MCF 10A (cell line): ENCODE measurements around the gene BCL2L12. TPM values are rescaled to one million over a fixed set of nuclear protein-coding genes. Genes with fewer than 3 reads are reported as not detected.

ENCODE experiments used
- BruUV-seq: library from RNA; stranded (reverse); fragments of 400-500 nt; replicated peaks from 2 replicates; lab custom pipeline; 2021; lab: Mats Ljungman, UMichigan
- CTCF ChIA-PET: fragments of 300-600 bp; sonication (Branson Sonifier 250); formaldehyde crosslinking; extraction: SDS; loops from one replicate; lab custom pipeline; 2021; ENCODE audit warnings: antibody characterized with exemption, inconsistent platforms; lab: Yijun Ruan, JAX
- POLR2A ChIA-PET: fragments of 300-600, 350-650 bp; sonication (Branson Sonifier 250); formaldehyde crosslinking; extraction: SDS; loops from one replicate; lab custom pipeline; 2020; ENCODE audit warnings: antibody characterized with exemption, inconsistent platforms; lab: Yijun Ruan, JAX
- DNase-seq: peaks from one replicate; pipeline ENCODE4 v3.0.0-alpha.2; 2018; ENCODE audit not compliant: unreplicated experiment
- H3K27ac Mint-ChIP-seq: one replicate; pipeline ENCODE4 v1.8.0; 2022; ENCODE audit warnings: mild to moderate bottlenecking, low read depth, mixed read lengths; ENCODE audit not compliant: unreplicated experiment
- H3K27me3 Mint-ChIP-seq: one replicate; pipeline ENCODE4 v1.8.0; 2022; ENCODE audit warnings: mixed read lengths; ENCODE audit not compliant: insufficient read depth, unreplicated experiment
- H3K36me3 Mint-ChIP-seq: one replicate; pipeline ENCODE4 v1.8.0; 2022; ENCODE audit warnings: mild to moderate bottlenecking, moderate library complexity, mixed read lengths; ENCODE audit not compliant: insufficient read depth, unreplicated experiment
- H3K4me1 Mint-ChIP-seq: one replicate; pipeline ENCODE4 v1.8.0; 2022; ENCODE audit warnings: mixed read lengths; ENCODE audit not compliant: insufficient read depth, unreplicated experiment
- H3K4me3 Mint-ChIP-seq: one replicate; pipeline ENCODE4 v1.8.0; 2022; ENCODE audit warnings: mild to moderate bottlenecking, moderate library complexity, mixed read lengths; ENCODE audit not compliant: unreplicated experiment
- H3K9me3 Mint-ChIP-seq: one replicate; pipeline ENCODE4 v1.8.0; 2022; ENCODE audit warnings: mixed read lengths; ENCODE audit not compliant: unreplicated experiment
- CTCF ChIP-seq: fragments of 200-600 bp; IDR thresholded peaks from one replicate; pipeline ENCODE4 v1.8.0; 2022; ENCODE audit warnings: antibody characterized with exemption, mild to moderate bottlenecking; ENCODE audit not compliant: unreplicated experiment
- intact Hi-C: fragments of 100-400 bp; cut with micrococcal nuclease; formaldehyde crosslinking; loops from 2 replicates; pipeline ENCODE4 v1.14.1; 2022
- total RNA-seq: library from RNA; stranded (reverse); gene quantifications from 2 replicates; pipeline ENCODE4 v1.2.3, GENCODE V29; 2022

BCL2L12 gene
- total RNA-seq, 1 experiment from 2014 or later: 36.0 TPM

DNA sequence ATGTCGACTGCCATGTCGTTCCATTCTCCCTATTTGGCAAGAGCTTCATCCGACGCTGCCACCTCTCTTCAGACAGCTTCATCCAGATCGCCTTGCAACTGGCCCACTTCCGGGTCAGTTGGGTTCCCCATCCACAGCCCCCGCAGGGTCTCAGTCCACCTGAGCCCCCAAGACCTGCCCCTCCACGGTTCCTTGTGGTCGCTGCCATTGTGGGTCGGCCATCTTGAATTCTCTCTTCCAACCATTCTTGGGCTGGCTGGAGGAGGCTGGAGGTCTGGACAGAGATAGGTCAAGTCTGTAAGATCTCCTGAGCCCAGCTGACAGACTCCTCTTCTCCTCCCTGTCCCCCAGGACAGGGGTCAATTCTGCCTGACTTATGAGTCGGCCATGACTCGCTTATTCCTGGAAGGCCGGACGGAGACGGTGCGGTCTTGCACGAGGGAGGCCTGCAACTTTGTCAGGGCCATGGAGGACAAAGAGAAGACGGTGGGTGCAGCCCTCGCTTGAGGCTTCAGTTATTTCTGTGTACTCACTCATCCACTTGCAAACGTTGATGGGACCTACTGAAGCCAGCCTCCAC, 44.7 kb downstream of the BCL2L12 start:
- Mint-ChIP-seq H3K27me3 (no peaks in the 10 kb centered on the region), H3K4me3 (no peak overlapping the region), H3K4me1 (no peaks in the 10 kb centered on the region), H3K27ac (no peak overlapping the region), H3K36me3 (no peaks in the 10 kb centered on the region), H3K9me3 (peaks cover 15% of the 10 kb centered on the region)
- ChIA-PET CTCF (interaction anchor here (0.6 to 0.8 kb wide), 3 partner anchors 33 to 207 kb away, joined by 3 to 4 read pairs (median 4); no protein-coding TSS in a partner anchor), POLR2A (interaction anchor here (0.6 kb wide), 1 partner anchor 137 kb away, joined by 5 read pairs; no protein-coding TSS in a partner anchor)
- TF ChIP-seq CTCF: no peak
- intact Hi-C loops: no loop called here
- no TSS peak for BruUV-seq
- DNase-seq: peak; percentile 48

- DNase-seq: peak; percentile 84
- intact Hi-C loops: no loop called here
- BruUV-seq: no TSS peak
- ChIA-PET POLR2A (no interaction called here), CTCF (interaction anchor here (0.6 kb wide), 1 partner anchor 36 kb away, joined by 3 read pairs; no protein-coding TSS in a partner anchor)
- H3K36me3 Mint-ChIP-seq: no peaks in the 10 kb centered on the region
- no peaks in the 10 kb centered on the region for H3K27me3 Mint-ChIP-seq
- peaks cover 15% of the 10 kb centered on the region for H3K9me3 Mint-ChIP-seq
- no peak overlapping the region for H3K4me3 Mint-ChIP-seq
- H3K4me1 Mint-ChIP-seq: no peaks in the 10 kb centered on the region
- no peak for TF ChIP-seq CTCF
- no peak overlapping the region for H3K27ac Mint-ChIP-seq
These were observed 46.7 kb downstream of the BCL2L12 start for GRCh38 chr19:49712397-49712859.

- Mint-ChIP-seq H3K27ac (no peak overlapping the region), H3K36me3 (no peaks in the 10 kb centered on the region), H3K4me1 (no peaks in the 10 kb centered on the region), H3K9me3 (peaks cover 15% of the 10 kb centered on the region), H3K27me3 (no peaks in the 10 kb centered on the region), H3K4me3 (no peak overlapping the region)
- BruUV-seq: no TSS peak
- no peak for DNase-seq
- no peak for TF ChIP-seq CTCF
- ChIA-PET CTCF (interaction anchor here (0.6 kb wide), 1 partner anchor 1085 kb away, joined by 3 read pairs; no protein-coding TSS in a partner anchor), POLR2A (interaction anchor here (0.6 kb wide), 1 partner anchor 53 kb away, joined by 3 read pairs; no protein-coding TSS in a partner anchor)
- intact Hi-C loops: no loop called here
These were observed 47.6 kb downstream of the BCL2L12 start for GRCh38 chr19:49713236-49713845.

GRCh38 chr19:49716154-49716553, 50.4 kb downstream of the BCL2L12 start:
- Mint-ChIP-seq H3K27me3 (no peaks in the 10 kb centered on the region), H3K4me1 (no peaks in the 10 kb centered on the region), H3K27ac (no peak overlapping the region), H3K9me3 (peaks cover 8% of the 10 kb centered on the region), H3K36me3 (no peaks in the 10 kb centered on the region), H3K4me3 (no peak overlapping the region)
- no peak for DNase-seq
- intact Hi-C loops: no loop called here
- ChIA-PET CTCF (interaction anchor here (0.5 to 0.7 kb wide), 3 partner anchors 92 to 1274 kb away, joined by 3 read pairs; no protein-coding TSS in a partner anchor), POLR2A (no interaction called here)
- no peak for TF ChIP-seq CTCF
- BruUV-seq: no TSS peak
